ENCODE measurements around the gene AMIGO2.
A peak's percentile ranks its signal among the peaks of the same experiment; 100 is the strongest.

AMIGO2 gene

DNA sequence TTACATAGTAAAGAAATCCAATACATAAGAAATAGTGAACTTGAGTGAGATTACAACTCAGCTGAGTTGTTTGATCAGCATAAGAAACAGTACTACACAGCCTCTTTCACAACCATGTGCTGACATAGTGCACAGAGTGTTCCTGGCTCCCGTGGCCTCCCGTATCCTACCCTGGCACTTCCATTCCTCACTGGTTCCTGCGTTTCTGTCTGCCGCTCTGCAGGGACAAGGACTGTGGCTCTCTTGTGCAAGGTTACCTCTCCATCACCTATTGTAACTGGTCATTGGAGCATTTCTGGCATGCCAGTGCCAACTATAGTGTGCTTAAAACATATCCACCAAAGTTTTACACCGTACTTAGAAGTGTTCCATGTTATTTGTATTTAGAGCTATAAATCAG is 46.7 kb downstream of the AMIGO2 start:
- DNase-seq, result no peak

DNA sequence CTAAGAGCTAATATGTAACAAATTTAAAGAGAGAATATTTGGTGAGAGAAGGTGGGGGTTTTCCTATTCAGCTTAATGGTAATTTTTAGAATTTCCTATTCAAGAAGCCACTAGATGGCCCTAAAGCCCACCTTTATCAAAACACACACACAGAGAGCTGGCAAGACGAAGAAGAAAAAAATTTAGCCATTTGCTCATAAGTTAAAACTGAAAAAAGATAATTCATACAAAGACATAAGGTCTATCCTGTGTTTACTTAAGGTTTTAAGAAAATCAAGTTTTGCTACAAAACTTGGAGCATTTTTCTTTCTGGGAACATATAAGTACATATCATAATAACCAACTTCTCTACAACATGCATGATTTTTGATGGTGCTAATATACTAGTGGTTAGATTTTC is 47.1 kb downstream of the AMIGO2 start:
- DNase-seq, result peak; percentile 66

DNA sequence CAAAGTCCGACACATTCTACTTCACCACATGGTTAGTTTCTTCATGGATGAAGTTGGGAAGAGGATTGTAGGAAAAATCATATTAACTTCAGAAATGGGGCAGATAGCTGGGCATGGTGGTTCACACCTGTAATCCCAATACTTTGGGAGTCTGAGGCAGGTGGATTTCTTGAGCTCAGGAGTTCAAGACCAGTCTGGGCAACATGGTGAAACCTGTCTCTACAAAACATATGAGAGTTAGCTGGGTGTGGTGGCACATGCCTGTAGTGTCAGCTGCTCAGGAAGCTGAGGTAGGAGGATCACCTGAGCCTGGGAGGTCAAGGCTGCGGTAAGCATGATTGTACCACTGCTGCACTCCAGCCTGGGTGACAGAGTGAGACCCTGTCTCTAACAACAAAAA is 49.9 kb downstream of the AMIGO2 start:
- DNase-seq, result no peak

- no peak for DNase-seq
These were observed 50.6 kb downstream of the AMIGO2 start for GRCh38 chr12:47028981-47029708.

DNA sequence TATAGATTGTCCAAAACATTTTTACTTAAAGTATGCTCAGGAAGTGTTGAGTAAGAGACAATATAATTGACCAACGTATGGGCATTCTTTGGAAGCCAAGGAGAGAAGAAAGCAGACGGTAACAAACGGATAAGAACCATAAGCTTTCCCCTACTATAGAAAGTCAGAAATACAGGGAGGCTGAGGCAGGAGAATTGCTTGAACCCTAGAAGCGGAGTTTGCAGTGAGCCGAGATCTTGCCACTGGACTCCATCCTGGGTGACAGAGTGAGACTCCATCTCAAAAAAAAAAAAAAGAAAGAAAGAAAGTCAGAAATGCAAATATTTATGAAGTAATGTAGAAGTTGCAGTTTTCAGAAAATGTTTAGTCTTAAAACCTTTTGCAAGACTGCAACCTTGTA is 51.6 kb downstream of the AMIGO2 start:
- DNase-seq, result no peak

Measured in fibroblast of skin of abdomen (primary cell).